ENCODE data around the gene CCND3. TPM values are rescaled to one million over a fixed set of nuclear protein-coding genes. Genes with fewer than 3 reads are reported as not detected.

The CCND3 gene
- total RNA-seq = 10 to 100 TPM in 1 of 2 donors, 1 to 10 TPM in 1; 8.5 to 11.7 TPM
- polyA plus RNA-seq (2013, experiment 1 of 2) = 16.0 TPM
- 15.9 TPM for polyA plus RNA-seq (2013, experiment 2 of 2)
- long read RNA-seq, experiment 1, transcript CCND3-203 (5 exons, 2,085 nt) = major isoform, 6 of 10 reads
- long read RNA-seq, experiment 1, partial matches to known transcripts = 2 of 10 reads
- long read RNA-seq, experiment 1, other reads (novel, unspliced or antisense) = 2 of 10 reads
- long read RNA-seq, experiment 2, transcript CCND3-203 (5 exons, 2,085 nt) = major isoform, 23 of 33 reads
- long read RNA-seq, experiment 2, partial matches to known transcripts = 3 of 33 reads
- long read RNA-seq, experiment 2, other reads (novel, unspliced or antisense) = 3 of 33 reads
- long read RNA-seq, experiment 3, transcript CCND3-203 (5 exons, 2,085 nt) = major isoform, 33 of 44 reads
- long read RNA-seq, experiment 3, partial matches to known transcripts = 3 of 44 reads
- long read RNA-seq, experiment 3, other reads (novel, unspliced or antisense) = 4 of 44 reads
- long read RNA-seq, experiment 4, partial matches to known transcripts = 1 of 6 reads
- long read RNA-seq, experiment 4, other reads (novel, unspliced or antisense) = 0 of 6 reads

GRCh38 chr6:41941280-41942066, at the start of gene CCND3:
CCND3 (minus strand) TSS chr6:41941808; CDS start chr6:41941649, 159 bp downstream.
- Histone ChIP-seq H3K9me3 (ENCODE audit: control insufficient read depth, low read length) (no peaks in the 10 kb centered on the region), H3K9ac (ENCODE audit: extremely low read depth, low read length, poor library complexity, severe bottlenecking) (peak within 1 kb of the TSS; percentile 27), H3K4me1 (ENCODE audit: control insufficient read depth, insufficient read depth, low read length) (peaks cover 3% of the 10 kb centered on the region), H3K4me3 (ENCODE audit: low read length) (peak within 1 kb of the TSS; percentile 85), H3K27ac (ENCODE audit: low read depth, low read length) (no peak within 1 kb of the TSS), H3K36me3 (ENCODE audit: control insufficient read depth, insufficient read depth, low read length) (peaks cover 7% of the 10 kb centered on the region), H3K27me3 (ENCODE audit: control insufficient read depth, insufficient read depth, low read length, poor library complexity, severe bottlenecking) (no peaks in the 10 kb centered on the region)
- Mint-ChIP-seq H3K9me3 (no peaks in the 10 kb centered on the region), H3K27ac (peak within 1 kb of the TSS; percentile 62), H3K4me3 (peak within 1 kb of the TSS; percentile 69), H3K36me3 (ENCODE audit: low read depth) (no peaks in the 10 kb centered on the region), H3K4me1 (peaks cover 24% of the 10 kb centered on the region), H3K27me3 (ENCODE audit: insufficient read depth) (peaks cover 16% of the 10 kb centered on the region)
- WGBS, 2 experiments (ENCODE audit: insufficient coverage in 1 of 2, insufficient read length in 1 of 2) = 0% methylated on average over 39 to 87 of the region's 87 CpGs
- no peak for TF ChIP-seq CTCF (conservative IDR thresholded peaks at IDR 0.05)
- DNase-seq = peak; percentile 89

- no peak overlapping the region for H3K9ac ChIP-seq (ENCODE audit: extremely low read depth, low read length, poor library complexity, severe bottlenecking)
- H3K4me1 Mint-ChIP-seq = peaks cover 7% of the 10 kb centered on the region
- no peak overlapping the region for H3K27ac ChIP-seq (ENCODE audit: low read depth, low read length)
- WGBS, 2 experiments (ENCODE audit: insufficient coverage in 1 of 2, insufficient read length in 1 of 2) = no CpG with 5 or more reads among the region's 2 CpGs
- H3K9me3 ChIP-seq (ENCODE audit: control insufficient read depth, low read length) = no peaks in the 10 kb centered on the region
- H3K9me3 Mint-ChIP-seq = no peaks in the 10 kb centered on the region
- H3K27me3 ChIP-seq (ENCODE audit: control insufficient read depth, insufficient read depth, low read length, poor library complexity, severe bottlenecking) = no peaks in the 10 kb centered on the region
- H3K4me3 ChIP-seq (ENCODE audit: low read length) = no peak overlapping the region
- DNase-seq = no peak
- no peaks in the 10 kb centered on the region for H3K36me3 Mint-ChIP-seq (ENCODE audit: low read depth)
- no peaks in the 10 kb centered on the region for H3K27me3 Mint-ChIP-seq (ENCODE audit: insufficient read depth)
- H3K27ac Mint-ChIP-seq = no peak overlapping the region
- H3K4me3 Mint-ChIP-seq = no peak overlapping the region
- no peak for TF ChIP-seq CTCF (conservative IDR thresholded peaks at IDR 0.05)
- no peaks in the 10 kb centered on the region for H3K36me3 ChIP-seq (ENCODE audit: control insufficient read depth, insufficient read depth, low read length)
- no peaks in the 10 kb centered on the region for H3K4me1 ChIP-seq (ENCODE audit: control insufficient read depth, insufficient read depth, low read length)
Observed at GRCh38 chr6:41986339-41986738, 44.7 kb upstream of the CCND3 start.

DNA sequence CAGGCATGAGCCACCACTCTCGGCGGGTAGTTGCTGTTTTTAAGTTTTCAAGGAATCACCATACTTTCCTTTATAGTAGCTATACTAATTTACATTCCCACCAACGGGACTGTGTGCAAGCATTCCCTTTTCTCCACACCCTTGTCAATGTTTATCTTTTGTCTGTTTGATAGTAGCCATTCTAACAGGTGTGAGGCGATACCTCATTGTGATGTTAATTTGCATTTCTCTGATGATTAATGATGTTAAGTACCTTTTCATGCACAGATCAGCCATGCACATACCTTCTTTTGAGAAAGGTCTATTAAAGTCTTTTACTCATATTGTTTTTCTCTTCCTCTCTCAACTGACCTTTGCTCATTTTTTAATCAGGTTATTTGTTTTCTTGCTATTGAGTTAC, 43.0 kb upstream of the CCND3 start:
- Mint-ChIP-seq H3K9me3 (no peaks in the 10 kb centered on the region), H3K36me3 (ENCODE audit: low read depth) (no peaks in the 10 kb centered on the region), H3K4me1 (peaks cover 7% of the 10 kb centered on the region), H3K27me3 (ENCODE audit: insufficient read depth) (no peaks in the 10 kb centered on the region), H3K27ac (no peak overlapping the region), H3K4me3 (no peak overlapping the region)
- no peak overlapping the region for H3K9ac ChIP-seq (ENCODE audit: extremely low read depth, low read length, poor library complexity, severe bottlenecking)
- no peak for TF ChIP-seq CTCF (conservative IDR thresholded peaks at IDR 0.05)
- no peaks in the 10 kb centered on the region for H3K4me1 ChIP-seq (ENCODE audit: control insufficient read depth, insufficient read depth, low read length)
- 86% methylated on average over 3 of the region's 4 CpGs; no CpG with 5 or more reads in 1 of the 2 experiments for WGBS, 2 experiments (ENCODE audit: insufficient coverage in 1 of 2, insufficient read length in 1 of 2)
- no peak overlapping the region for H3K27ac ChIP-seq (ENCODE audit: low read depth, low read length)
- no peak overlapping the region for H3K4me3 ChIP-seq (ENCODE audit: low read length)
- no peaks in the 10 kb centered on the region for H3K36me3 ChIP-seq (ENCODE audit: control insufficient read depth, insufficient read depth, low read length)
- DNase-seq = no peak
- no peaks in the 10 kb centered on the region for H3K27me3 ChIP-seq (ENCODE audit: control insufficient read depth, insufficient read depth, low read length, poor library complexity, severe bottlenecking)
- H3K9me3 ChIP-seq (ENCODE audit: control insufficient read depth, low read length) = no peaks in the 10 kb centered on the region

All from endodermal cell (in vitro differentiated cells).